Suprapubic skin (tissue), 4 donors: ENCODE data around the gene CELF5.

Experiments
- EP300 ChIP-seq: sonication (generic); formaldehyde crosslinking; IDR thresholded peaks from one replicate; pipeline ENCODE4 v1.6.1; 2017; ENCODE audit warnings: antibody characterized with exemption
- POLR2A ChIP-seq, 2 donors: fragments of 450-650 bp; IDR thresholded peaks; one replicate each; pipeline ENCODE4 v1.6.1; 2017; ENCODE audit warnings: antibody characterized with exemption in 2 of 2, mild to moderate bottlenecking in 2 of 2, moderate library complexity in 2 of 2
- POLR2AphosphoS5 ChIP-seq, 3 donors: sonication (generic); formaldehyde crosslinking; IDR thresholded peaks; one replicate each; pipeline ENCODE4 v1.6.1; 2017; ENCODE audit warnings: antibody characterized with exemption in 3 of 3
- TF ChIP-seq, protein P1 (sequence below), 2 donors: fragments of 200-600 bp in 1 of 2; fragments of 450-650 bp in 1 of 2; sonication (generic) in 1 of 2; IDR thresholded peaks; one replicate each; pipeline ENCODE4 v1.5.1; 2016 to 2019; ENCODE audit warnings: antibody characterized with exemption in 2 of 2, mild to moderate bottlenecking in 1 of 2, moderate library complexity in 1 of 2

DNA sequence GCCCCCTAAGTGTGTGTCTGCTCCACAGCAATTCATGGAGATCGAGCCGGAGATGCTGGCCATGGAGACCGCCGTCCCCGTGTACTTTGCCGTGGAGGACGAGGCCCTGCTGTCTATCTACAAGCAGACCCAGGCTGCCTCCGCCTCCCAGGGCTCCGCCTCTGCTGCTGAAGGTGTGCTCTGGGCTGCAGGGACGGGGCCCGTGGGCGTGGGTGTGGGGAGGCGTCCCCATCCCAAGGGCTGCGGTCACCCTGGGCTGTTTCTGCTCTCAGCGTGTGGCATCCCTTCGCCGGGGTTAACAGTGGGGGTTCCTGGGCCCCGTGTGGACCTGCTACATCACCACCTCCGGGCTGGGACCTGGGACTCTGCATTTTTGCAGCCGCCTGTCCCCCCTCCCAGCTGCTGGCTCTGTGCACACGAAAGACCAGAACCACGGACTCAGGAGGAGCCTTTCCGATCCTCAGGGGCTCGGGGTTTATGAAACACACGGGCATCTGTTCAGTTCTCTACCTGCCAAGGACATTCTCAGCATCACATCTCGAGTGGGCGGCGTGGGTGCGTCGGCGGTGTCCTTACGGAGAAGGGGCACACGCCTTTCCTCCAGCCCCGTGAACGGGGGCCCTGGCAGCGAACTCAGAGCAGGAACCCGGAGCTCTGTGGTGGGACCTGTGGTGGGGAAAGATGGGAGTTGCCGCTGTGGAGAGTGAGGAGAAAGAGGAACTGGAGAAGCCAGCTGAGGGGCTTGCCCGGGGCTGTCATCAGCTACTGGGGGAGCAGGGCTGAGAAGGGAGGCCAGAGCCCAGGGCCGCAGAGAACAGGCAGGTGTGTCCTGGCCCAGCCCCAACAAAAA lies 31.0 kb upstream of the CELF5 start:
- no peak for TF ChIP-seq POLR2A (IDR thresholded peaks at IDR 0.05)
- TF ChIP-seq, protein P1, sequence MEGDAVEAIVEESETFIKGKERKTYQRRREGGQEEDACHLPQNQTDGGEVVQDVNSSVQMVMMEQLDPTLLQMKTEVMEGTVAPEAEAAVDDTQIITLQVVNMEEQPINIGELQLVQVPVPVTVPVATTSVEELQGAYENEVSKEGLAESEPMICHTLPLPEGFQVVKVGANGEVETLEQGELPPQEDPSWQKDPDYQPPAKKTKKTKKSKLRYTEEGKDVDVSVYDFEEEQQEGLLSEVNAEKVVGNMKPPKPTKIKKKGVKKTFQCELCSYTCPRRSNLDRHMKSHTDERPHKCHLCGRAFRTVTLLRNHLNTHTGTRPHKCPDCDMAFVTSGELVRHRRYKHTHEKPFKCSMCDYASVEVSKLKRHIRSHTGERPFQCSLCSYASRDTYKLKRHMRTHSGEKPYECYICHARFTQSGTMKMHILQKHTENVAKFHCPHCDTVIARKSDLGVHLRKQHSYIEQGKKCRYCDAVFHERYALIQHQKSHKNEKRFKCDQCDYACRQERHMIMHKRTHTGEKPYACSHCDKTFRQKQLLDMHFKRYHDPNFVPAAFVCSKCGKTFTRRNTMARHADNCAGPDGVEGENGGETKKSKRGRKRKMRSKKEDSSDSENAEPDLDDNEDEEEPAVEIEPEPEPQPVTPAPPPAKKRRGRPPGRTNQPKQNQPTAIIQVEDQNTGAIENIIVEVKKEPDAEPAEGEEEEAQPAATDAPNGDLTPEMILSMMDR (IDR thresholded peaks at IDR 0.05): no peak
- TF ChIP-seq EP300: no peak
- no peak for TF ChIP-seq POLR2AphosphoS5 (IDR thresholded peaks at IDR 0.05)
